NB4 (cell line): ENCODE measurements around the gene NXPH1.

ENCODE experiments used
- CTCF ChIP-seq: IDR thresholded peaks from one replicate; pipeline ENCODE4 v1.5.1; 2012; ENCODE audit warnings: low read depth, low read length
- MAX ChIP-seq: IDR thresholded peaks from 2 replicates; pipeline ENCODE4 v1.6.1; 2011; ENCODE audit warnings: low read depth, low read length
- POLR2A ChIP-seq: IDR thresholded peaks from 2 replicates; pipeline ENCODE4 v1.6.1; 2011; ENCODE audit warnings: mild to moderate bottlenecking; ENCODE audit not compliant: insufficient read length; ENCODE audit errors: extremely low read depth

- TF ChIP-seq CTCF: no peak
- no peak for TF ChIP-seq POLR2A
- TF ChIP-seq MAX: no peak
Observed at GRCh38 chr7:8481096-8481495, 47.7 kb downstream of the NXPH1 start.
